A673 (cell line): ENCODE results near the gene TBPL1.

ENCODE experiments used
- EZH2 ChIP-seq: fragments of 200-600 bp; sonication (generic); IDR thresholded peaks from 2 replicates; pipeline ENCODE4 v1.6.1; 2017; ENCODE audit warnings: borderline replicate concordance, low read depth, mild to moderate bottlenecking, mixed read lengths, antibody characterized with exemption, low read length; ENCODE audit not compliant: poor library complexity, severe bottlenecking
- TF ChIP-seq, protein P1 (sequence below): fragments of 300-800, 200-600 bp; sonication (generic); conservative IDR thresholded peaks from 2 replicates; pipeline ENCODE4 v1.5.1; 2017; ENCODE audit warnings: low read depth, mild to moderate bottlenecking, antibody characterized with exemption, low read length, moderate library complexity, mixed read lengths

GRCh38 chr6:134020543-134020942 is 67.5 kb downstream of the TBPL1 start:
- TF ChIP-seq, protein P1, sequence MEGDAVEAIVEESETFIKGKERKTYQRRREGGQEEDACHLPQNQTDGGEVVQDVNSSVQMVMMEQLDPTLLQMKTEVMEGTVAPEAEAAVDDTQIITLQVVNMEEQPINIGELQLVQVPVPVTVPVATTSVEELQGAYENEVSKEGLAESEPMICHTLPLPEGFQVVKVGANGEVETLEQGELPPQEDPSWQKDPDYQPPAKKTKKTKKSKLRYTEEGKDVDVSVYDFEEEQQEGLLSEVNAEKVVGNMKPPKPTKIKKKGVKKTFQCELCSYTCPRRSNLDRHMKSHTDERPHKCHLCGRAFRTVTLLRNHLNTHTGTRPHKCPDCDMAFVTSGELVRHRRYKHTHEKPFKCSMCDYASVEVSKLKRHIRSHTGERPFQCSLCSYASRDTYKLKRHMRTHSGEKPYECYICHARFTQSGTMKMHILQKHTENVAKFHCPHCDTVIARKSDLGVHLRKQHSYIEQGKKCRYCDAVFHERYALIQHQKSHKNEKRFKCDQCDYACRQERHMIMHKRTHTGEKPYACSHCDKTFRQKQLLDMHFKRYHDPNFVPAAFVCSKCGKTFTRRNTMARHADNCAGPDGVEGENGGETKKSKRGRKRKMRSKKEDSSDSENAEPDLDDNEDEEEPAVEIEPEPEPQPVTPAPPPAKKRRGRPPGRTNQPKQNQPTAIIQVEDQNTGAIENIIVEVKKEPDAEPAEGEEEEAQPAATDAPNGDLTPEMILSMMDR, result no peak
- TF ChIP-seq EZH2, result no peak
